ENCODE measurements around the gene SUPT20H.

DNA sequence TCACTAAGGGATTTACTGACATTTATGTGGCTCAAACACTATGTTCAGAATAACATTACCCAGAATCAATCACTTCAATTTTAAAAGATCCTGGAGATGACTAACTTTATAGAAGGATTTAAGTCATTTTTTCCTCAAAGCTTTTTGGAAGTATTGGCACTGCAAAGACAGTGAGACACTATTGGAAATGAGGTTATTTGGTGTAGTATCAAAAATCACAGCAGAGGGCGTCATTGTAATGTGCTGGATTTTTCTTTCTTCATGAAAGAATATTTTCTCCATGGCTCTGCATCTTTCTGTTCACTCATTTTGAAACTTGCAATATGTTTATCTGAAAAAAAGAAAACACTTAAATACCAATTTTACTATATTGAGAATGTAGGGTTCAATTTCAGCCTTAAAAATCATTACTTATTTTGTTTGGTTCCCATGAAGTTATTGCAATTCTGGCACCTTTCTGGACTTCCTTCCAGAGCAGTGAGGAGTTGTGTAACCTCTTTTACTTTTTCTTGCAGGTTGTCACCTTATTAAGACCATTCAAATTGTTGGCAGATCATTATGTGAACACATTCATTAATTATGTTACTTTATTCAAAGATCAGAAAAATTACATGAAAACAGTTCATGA lies 49.7 kb upstream of the SUPT20H start:
- TF ChIP-seq, protein P1, sequence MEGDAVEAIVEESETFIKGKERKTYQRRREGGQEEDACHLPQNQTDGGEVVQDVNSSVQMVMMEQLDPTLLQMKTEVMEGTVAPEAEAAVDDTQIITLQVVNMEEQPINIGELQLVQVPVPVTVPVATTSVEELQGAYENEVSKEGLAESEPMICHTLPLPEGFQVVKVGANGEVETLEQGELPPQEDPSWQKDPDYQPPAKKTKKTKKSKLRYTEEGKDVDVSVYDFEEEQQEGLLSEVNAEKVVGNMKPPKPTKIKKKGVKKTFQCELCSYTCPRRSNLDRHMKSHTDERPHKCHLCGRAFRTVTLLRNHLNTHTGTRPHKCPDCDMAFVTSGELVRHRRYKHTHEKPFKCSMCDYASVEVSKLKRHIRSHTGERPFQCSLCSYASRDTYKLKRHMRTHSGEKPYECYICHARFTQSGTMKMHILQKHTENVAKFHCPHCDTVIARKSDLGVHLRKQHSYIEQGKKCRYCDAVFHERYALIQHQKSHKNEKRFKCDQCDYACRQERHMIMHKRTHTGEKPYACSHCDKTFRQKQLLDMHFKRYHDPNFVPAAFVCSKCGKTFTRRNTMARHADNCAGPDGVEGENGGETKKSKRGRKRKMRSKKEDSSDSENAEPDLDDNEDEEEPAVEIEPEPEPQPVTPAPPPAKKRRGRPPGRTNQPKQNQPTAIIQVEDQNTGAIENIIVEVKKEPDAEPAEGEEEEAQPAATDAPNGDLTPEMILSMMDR (IDR thresholded peaks at IDR 0.05; ENCODE audit: extremely low read depth in 1 of 2, insufficient read depth in 1 of 2, low read depth in 1 of 2, low read length in 2 of 2), result peak; percentile 38 to 47
- TF ChIP-seq EZH2 (IDR thresholded peaks at IDR 0.05; ENCODE audit: borderline replicate concordance, low read depth, low read length, severe bottlenecking) (no peak), POLR2A (IDR thresholded peaks at IDR 0.05; ENCODE audit: low read depth, low read length) (no peak), POLR2AphosphoS5 (IDR thresholded peaks at IDR 0.05; ENCODE audit: insufficient read depth, low read depth, low read length) (no peak)
- TF ChIP-seq, protein P2, sequence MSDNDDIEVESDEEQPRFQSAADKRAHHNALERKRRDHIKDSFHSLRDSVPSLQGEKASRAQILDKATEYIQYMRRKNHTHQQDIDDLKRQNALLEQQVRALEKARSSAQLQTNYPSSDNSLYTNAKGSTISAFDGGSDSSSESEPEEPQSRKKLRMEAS (IDR thresholded peaks at IDR 0.05; ENCODE audit: insufficient read depth, insufficient read length), result no peak
